ENCODE measurements around the gene LPP.
"Not testable (repeated sequence)": the region's sequence is repeated elsewhere in the genome, so short reads cannot be mapped to it uniquely, and the experiment has no call there.

LPP gene

DNA sequence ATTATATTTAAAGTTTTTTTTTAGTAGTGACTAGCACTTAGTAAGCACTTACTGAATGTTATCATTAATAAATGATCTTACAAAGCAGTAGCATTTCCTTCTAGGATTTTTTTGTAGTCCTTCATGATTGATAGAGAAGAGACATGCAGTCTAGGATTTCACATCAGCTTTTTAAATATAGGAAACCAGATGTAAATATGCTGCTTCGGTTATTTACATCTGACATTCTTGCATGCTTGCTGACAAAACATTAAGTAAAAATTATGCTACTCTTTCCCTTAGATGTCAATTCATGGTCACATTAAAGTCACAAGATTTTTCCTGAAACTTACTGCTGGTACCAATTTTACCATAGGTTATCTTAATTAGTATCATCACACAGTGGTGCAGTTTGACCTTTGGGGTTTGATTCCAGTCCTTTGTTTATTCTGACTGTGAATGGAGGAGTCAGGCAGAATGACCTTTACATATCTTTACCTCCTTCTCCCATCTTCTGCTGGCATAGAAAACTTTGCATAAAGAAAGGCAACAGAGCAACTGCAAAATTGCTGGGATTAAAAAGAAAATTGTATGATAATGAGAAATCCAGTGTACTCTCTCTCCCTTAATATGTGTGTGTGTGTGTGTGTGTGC lies 286.5 kb downstream of the LPP start:
- DNase-seq (ENCODE audit: low read depth): no peak

DNA sequence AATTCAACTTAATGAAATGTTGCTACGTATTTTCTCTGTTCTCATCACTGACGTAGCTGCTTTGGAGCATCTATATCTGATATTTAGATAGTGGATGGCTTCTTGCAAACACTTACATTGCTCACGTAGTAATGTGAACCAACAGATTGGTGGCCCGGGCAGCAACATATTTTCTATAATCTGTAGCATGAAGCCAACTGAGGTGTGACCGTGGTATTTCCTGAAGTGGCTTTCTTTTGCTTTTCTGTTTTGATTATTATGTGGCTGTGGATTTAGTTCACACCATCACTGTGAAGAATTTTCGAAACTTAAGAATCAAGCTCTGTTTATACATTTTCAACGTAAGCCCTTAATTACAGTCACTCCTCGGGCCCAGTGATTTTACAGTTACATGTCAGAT lies 288.5 kb downstream of the LPP start:
- no peak for DNase-seq (ENCODE audit: low read depth)

DNA sequence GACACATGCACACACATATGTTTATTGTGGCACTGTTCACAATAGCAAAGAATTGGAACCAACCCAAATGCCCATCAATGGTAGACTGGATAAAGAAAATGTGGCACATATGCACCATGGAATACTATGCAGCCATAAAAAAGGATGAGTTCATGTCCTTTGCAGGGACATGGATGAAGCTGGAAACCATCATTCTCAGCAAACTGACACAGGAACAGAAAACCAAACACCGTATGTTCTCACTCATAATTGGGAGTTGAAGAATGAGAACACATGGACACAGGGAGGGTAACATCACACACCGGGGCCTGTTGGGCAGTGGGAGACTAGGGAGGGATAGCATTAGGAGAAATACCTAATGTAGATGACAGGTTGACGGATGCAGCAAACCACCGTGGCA lies 291.2 kb downstream of the LPP start:
- DNase-seq (ENCODE audit: low read depth): not testable (repeated sequence)

DNA sequence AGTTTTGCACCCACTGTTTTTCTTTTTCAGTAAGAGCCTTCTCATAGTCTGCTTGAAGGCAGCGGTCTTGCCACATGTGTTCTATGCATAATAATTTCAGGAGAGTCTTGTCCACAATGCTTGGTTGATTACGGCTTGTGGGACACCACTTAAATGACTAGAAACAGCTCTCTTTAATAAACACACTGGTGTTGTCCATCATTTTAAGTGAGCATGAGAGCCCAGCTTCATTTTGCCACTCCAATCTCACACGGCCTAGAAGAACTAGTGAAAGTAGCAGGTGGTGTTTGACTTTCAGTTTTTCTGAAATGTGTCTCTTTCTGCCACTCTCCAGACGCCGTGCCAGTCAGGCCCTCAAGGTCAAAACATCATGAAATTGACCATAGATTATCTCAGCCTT lies 292.1 kb downstream of the LPP start:
- DNase-seq (ENCODE audit: low read depth): no peak

DNA sequence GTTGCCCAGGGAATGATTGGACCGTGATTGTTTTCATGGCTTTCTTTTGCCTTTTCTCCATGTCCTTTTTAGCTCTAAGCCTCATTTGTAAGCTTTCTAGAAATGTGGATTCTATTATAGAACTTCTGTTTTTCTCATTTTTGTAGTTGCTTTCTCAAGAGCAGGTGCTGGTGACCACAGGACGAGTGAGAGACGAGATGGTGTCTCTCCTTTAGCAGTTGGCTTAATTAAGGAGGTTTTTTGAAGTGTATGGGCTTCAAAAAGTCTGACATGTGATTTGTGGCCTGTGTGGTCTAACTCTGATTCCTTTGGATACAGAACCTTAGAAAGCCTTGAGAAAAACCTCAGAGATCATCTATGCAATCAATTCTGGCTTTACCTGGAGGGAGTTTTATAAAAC lies 292.8 kb downstream of the LPP start:
- DNase-seq (ENCODE audit: low read depth): no peak

DNA sequence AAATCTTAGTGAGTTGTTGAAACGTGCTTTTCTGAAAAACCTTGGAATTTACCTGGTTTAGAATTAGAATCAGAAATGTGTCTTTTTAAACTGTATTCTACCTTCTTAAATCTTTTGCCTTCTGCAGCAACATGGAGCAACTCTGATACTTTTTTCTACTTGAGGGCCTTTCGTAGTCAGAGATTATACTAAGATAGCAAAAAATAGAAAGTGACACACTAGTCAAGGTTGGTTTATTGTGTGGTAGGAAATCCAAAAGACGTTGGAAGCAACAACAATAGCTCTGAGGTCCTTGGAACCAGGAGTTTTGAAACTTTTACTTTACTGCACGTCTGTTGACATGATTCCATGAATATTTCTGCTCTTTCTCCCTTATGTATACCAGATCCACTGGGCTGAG lies 294.9 kb downstream of the LPP start:
- no peak for DNase-seq (ENCODE audit: low read depth)

DNA sequence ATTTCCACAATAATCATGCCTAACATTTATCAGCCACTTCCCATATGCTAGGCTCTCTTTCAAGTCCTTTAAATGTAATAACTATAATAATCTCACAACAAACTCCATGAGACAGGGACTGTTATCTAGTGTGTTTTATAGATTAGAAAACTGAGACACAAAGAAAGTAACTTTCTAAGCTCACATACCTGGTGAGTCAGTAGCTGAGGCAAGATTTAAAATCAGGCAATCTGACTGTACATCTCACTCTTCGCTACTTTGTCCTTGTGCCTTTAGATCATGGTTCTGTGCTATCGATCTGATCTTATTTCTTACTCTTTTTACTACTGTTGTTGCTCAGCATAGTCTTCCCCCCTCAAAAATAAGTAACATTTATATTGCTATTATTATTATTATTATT lies 295.5 kb downstream of the LPP start:
- no peak for DNase-seq (ENCODE audit: low read depth)

DNA sequence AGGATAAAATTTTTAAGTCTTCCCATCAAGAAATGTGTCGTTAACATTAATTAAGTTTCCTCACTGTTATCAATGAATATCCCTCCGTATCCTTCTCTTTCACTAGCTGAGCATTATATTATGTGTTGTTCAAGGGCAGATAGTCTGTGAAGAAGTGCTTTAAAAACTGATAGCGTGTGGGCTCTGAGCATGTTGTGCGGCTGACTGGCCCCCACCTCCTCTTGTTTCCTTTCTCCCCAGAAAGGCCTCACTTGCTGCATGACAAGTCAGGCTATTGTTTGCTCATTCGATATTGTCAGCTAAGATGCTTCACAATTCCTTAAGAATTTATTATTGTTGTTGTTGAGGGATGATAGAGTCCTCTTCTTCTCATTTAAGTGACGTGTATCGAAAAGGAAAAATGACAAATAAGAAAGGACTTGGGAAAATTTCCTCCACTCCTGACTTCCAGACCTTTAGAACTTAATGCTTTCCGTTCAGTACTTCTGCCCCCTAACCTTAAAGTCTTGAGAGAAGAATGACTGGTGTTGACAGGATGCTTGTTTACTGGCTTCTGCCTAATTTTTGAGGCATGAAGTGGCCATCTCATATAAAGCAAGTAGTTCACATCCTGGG lies 298.3 kb downstream of the LPP start:
- DNase-seq (ENCODE audit: low read depth): no peak

DNA sequence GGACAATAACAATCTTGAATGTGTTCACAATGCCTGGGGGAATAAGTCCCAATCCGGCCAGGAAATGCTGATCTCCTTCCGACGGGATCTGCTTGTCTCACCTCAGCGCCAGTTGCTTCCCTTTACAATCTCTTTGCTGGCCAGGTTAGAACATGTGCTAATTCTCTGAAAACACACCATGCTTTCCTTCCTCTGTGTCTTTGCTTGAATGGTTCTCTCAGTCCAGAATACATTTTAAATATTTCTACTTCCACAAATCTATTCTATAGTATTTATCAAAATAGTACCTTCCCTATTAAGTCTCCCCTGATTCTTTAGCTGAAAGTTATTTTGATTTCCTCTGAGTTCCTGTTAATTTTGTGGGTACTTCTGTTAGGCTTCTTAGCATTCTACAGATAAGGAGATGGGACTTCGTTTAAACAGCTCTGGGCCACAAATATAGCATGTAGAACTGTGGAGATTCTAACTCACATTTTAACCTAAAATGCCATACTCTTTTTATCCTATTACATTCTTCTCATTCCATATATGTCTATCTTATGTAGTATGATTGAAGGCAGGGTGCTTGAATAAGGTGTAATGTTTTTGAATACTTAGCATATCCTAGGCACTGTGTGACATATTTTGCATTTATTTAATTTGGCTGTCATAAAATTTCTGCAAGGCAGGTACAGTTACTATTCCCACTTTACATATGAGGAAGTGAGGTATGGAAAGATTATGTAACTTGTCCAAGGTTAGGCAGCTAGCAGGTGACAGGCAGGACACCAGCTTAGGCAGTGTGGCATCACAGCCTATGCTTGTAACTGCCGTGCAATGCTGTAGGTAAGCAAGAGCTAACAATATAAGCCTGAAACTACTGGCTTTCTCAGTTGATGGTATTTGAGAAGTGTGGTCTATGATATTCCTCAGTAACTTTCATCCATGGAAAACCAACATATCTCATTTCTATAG lies 299.8 kb downstream of the LPP start:
- DNase-seq (ENCODE audit: low read depth): no peak

DNA sequence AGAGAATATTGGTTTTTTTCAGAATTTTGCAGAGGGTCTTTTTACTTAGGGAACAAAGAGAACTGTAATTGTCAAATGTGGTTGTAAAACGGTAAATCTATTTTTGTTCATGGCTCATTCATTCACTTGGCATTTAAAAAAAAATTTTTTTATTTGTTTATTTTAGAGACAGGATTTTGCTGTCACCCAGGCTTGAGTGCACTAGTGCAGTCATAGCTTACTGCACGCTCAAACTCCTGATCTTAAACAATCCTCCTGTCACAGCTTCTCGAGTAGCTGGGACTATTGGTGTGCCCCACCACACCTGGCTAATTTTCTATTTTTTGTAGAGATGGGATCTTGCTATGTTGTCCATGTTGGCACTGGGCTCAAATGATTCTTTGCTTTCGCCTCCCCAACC lies 301.8 kb downstream of the LPP start:
- no peak for DNase-seq (ENCODE audit: low read depth)

DNA sequence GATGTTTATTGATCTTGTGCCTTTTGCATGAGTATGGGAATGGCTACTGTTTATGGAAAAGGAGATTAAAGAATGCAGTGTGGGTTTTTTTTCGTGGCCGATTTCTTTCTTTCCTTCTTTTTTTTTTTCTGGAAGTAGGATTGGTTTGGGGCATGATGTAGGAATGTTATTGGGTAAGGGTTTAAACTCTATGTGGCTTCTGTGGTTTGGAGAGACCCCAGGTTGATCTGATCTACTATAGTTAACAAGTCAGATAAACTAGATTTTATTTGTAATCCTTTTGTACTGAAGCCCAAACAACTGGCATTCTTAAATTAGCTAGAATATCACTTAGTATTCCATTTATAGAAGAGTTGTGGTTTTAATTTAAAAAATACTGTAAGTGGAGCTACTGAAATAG lies 304.8 kb downstream of the LPP start:
- DNase-seq (ENCODE audit: low read depth): no peak

DNA sequence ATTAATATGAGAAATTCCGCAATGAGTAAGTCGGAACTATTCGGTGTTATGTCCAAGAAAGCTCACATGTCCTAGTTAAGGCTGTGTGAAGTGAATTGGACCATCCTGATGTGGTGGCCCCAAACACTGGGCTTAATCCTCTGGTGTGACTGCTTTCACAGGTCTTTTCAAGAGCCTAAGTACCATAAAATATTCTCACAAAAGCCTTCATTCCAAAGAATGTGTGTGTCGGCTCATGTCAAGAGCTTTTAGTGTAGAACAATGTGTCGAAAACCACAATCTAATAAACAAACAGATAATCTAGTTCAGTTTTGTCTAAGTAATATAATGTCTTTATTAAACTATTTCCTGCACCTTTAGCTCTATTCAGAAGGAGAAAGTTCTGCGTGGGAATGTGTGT lies 311.4 kb downstream of the LPP start:
- no peak for DNase-seq (ENCODE audit: low read depth)

DNA sequence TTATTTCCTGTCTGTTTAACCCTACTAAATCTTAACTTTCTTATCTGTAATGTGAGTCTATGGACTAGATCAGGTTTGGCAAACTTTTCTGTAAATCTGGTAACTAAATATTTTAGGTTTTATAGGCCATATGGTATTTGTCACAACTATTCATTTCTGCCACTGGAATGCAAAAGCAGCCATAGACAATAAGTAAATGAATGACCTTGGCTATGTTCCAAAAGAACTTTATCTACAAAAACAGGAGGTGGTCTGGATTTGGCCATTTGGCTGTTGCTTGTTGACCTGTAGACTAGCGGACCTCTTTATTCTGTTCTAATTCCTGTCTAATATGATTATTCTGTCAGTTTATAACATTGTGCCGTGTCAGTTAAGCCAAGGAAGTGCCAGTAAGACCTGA lies 314.2 kb downstream of the LPP start:
- no peak for DNase-seq (ENCODE audit: low read depth)

DNA sequence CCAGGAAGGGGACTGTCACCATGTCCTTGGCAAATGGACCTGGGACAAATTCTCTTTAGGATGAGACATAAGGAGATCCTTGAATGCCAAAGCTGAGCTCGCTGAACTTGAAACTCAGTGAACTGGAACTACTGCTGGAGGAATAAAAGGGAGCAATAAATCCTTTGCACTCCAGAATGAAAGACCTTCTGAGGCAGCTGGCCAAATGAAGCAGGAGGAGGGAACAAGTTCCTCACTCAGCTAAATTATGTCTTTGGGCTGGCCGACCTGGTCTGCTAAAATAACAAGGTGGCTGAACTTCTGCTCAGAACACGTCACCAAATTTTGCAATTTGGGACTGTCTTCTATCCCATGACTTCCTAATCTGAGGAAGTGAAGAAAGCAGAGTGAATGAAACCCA lies 314.7 kb downstream of the LPP start:
- DNase-seq (ENCODE audit: low read depth): no peak

DNA sequence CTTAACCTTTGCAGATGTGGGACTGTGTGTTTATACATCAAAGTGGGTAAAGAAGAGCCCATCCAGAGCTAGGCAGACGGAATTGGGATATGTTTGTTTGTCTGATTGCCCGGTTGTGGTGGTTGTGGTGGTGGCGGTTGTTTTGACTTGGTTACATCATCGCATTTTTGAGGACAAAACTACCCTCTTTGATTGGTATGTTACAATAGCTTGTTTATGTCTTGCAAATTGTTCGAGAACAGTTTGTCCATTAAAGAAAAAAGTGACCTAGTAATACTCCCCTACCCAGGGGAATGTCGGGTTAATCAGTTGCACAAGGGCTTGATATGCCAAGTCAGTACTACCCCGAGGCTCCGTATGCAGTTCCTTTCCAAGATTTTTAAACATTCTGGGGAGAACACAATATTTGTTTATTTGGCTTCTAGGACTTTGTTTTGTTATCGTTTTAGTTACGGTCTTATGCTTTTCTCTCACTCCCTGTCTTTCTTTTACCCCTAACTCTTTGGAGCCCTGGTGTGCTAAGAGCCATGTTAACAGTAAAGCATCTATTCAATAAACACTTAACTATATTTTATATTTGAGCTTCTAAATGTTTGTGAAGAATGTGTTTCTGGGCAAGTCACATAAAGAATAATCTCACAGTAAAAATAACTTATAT lies 315.4 kb downstream of the LPP start:
- DNase-seq (ENCODE audit: low read depth): no peak

DNA sequence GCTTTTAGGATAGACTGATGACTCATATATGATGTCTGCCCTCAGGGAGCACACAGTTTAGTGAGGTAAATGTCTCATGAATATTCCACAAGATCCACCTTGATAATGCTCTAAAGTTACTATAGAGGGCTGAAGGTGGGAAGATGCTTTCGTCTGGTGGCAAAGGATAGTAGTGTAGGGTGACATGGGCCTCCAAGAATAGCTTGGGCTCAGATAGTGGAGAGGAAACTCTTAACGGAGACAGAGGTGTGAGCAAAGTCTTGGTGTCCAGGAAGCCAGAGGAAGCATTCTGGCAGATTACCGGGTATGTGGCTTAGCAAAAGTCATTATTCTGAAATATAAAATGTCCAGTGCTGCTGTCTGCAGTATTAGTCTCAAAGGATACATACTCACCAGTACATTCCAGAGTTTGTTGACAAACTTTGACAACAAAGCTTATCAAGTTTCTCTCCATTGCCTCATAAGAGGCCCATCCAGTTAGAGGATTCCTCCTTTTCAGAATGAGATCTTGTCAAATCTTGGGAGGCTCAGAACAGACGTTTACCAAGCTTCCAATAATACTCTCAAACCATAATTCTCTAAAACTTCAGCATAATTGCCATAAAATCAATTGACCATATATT lies 316.7 kb downstream of the LPP start:
- DNase-seq (ENCODE audit: low read depth): no peak

DNA sequence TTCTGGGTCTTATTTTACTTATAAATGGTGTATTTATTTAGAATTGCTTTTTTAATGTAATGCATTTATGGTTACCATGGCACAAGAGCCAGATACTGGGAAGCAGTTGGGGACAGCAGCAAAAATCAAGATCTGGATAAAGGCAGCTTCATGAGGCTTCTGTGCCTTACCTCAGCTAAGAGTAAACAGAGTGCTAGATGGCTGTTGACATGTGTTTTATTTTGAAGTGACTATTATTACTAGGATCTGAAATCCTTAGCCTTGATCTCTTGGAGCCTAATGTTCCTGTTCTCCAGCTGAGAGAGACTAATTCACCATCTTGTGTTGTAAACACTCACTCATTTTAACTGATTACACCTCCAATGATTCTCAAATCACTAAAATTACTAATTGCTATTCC lies 317.8 kb downstream of the LPP start:
- DNase-seq (ENCODE audit: low read depth): no peak

DNA sequence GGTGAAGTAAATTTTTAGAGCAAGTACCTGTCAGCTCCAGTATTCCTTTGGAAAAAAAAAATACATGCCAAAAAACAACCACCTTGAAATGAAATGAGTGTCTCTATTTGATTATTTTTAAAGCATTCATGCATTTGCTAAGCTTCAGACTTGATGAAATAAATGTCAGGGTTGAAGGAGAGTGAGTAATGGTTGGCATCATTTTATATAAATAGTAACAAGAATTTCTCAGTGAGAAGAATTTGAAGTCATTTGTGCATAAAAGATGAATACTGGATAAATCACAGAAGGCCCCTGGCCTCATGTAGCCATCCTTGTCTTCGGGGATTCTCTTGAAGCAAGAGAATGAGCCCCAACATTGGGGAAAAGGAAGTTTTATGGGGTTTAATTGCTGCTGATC lies 318.4 kb downstream of the LPP start:
- DNase-seq (ENCODE audit: low read depth): no peak

DNA sequence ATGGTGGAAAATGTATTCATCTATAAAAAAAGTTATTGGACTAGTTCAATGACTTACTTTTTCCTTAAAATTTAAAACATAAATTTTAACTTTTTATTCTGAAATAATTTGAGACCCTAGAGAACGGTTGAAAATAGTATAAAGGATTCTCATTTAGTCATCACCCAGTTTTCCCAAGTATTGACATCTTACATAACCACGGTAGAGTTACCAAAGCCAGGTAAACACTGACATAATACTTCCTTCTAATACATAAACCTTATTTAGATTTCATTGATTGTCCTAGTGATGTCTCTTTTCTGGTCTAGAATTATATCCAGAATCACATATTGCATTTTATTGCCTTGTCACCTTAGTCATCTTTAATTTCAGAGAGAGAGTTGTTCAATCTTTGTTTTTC lies 319.1 kb downstream of the LPP start:
- no peak for DNase-seq (ENCODE audit: low read depth)

DNA sequence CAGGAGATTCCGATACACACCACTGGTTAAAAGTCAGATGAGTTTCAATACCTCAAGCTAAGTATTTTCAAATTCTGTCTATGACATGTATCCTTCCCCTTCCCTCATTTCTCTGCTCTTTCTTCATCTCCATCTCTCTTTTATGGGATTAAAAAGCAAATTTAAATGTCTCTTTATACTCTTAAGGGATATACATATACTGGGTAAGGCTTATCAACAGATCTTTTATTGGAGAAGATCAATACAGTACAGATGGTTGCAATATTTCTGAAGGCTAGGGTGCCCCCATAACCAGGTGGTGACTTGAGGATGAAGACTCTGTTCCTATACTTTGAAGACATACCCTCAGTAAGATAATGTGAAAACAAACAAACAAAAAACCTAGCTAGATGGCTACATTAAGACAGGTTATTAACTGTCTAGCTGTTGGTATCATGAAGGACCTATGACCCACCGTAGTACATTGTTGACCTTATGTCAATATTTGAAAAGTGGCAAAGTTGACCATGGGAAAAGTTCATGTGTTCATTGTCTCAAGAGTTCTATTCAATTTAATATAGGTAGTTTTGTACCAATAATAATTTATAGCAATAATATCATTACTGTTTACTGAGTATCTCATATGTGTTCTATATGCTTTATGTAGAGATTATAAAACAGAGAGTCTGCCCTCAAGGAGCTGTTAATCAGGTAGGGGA lies 319.8 kb downstream of the LPP start:
- DNase-seq (ENCODE audit: low read depth): no peak

DNA sequence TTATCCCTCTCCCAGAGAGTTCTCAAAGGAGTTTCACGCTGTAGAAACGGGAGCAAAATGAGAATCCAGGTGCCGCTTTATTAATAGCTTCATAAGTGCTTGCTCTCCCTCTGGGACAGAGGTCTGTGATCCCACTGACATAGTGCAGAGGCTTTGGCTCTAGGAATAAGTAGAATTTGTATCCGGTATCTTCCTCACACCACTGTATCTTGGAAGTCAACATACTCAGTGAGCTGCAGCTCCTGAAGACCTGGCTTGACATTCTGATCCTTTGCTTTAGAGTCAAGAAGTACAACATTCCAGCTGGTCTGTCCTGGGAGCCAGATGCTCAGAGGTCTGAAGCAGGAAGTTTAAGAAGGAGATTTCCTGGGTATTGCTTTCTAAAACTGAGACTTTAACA lies 323.0 kb downstream of the LPP start:
- no peak for DNase-seq (ENCODE audit: low read depth)

DNA sequence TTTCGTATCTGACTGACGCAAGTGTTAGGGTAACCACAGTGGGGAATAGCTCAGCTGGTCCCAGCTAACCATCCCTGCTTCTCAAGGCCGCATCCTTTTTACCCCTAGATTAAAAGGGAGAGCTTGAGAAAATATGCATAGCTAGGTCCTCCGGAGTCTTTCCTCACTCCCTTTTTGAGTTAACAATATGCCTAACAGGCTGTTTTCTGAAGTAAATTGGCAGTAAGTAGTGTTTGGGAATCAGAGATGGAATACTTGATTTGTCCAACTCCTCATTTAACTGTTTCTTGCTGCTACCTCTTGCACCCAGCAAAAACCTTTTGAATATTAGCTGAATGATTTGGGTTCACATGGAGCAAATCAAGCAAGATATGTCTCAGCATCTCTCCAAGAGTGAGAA lies 326.1 kb downstream of the LPP start:
- no peak for DNase-seq (ENCODE audit: low read depth)

Measured in HS-5 (cell line).